IPS DF 19.7 (cell line): ENCODE results near the gene IQSEC1.

Experiments used
- DNase-seq: peaks from one replicate; pipeline ENCODE4 v3.0.0-alpha.2; 2013; ENCODE audit warnings: low read depth, low spot score

Gene IQSEC1

DNA sequence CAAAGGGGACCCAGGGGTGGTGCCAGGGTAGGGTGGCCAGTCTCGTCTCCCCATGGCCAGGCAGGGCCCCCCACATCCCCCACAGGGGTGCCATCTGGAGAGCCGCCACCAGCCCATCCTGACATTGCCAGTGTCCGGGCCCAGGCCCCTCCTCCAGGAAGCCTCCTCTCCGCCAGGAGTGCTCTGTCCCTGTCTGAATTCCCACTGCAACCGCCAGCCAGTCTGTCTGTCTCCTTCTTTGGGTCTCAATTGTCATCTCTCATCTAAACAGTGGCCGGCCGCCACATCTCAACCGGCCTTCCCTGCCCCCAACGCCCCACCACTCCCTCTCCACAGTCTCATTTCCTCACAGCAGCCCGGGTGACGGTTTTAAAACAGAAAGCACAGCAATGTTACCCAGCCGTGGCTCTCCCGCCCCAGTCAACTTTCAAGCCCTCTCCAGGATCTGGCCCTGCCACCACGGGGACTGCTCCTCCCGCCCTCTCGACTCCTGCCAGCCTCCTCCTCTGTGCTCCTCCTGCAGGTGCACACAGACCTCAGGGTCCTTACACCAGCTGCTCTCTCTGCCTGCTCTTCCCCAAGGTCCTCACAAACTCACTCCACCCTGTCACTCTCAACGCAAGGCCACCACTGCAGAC, 57.0 kb downstream of the IQSEC1 start:
- no peak for DNase-seq

DNA sequence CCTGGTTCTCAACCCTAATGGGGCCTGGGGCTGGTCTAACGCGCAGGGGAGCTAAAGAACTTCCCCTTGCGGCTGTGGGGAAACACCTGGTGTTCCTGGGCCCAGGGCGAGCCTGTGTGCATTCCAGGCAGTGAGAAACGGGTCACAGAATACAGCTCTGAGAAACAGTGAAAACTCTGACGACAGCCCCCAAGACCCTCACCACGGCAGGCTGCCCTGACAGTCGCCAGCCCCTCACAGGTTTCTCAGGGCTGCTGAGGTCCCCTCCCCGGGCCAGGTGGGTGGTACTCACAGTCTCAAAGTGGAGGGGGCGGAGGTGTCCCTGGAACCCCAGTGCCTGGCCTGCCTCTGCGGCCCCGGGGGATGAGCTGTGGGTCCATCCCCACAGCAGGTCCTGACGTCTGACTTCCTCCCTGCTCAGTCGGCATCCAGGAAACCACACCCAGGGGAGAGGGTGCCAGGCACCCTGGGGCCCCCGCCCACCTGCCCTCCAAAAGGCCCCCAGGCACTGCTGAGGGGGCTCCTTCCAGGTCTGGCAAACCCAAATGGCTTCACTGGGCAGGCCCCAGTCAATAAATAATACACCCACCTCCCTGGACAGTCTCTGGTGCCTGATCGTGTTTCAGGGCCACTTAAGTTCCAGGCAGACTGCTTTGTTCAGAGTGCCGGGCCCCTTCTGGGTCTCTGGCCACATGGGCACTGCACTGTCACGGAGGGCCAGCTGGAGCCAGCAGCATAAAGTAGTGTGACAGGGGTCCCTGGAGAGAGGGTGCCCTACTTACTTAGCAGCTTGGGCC, 57.7 kb downstream of the IQSEC1 start:
- DNase-seq: no peak

DNA sequence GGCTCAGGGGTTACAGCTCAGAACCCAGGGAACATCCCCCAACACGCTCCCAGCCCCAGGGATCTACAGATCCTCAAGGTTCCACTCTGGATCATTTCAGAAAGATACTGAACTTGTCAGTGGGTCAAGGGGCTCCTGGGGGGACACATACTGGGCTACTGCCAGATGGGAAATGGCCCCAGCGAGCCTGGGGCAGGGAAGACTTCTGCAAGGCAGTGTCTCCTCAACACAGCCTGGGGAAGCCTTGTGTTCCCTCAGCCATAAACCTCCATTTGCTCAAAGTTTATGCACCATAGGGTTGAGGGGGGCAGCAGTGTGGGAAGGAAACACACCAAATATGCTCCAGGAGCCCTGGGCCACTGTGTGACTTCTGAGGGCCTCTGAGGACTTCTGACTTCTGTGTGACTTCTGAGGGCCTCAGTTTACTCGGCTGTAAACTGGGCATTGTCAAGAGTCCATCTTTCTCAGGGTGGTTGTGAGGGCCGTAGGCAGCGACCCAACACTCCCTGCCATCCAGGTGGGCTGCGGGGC, 58.4 kb downstream of the IQSEC1 start:
- no peak for DNase-seq

DNA sequence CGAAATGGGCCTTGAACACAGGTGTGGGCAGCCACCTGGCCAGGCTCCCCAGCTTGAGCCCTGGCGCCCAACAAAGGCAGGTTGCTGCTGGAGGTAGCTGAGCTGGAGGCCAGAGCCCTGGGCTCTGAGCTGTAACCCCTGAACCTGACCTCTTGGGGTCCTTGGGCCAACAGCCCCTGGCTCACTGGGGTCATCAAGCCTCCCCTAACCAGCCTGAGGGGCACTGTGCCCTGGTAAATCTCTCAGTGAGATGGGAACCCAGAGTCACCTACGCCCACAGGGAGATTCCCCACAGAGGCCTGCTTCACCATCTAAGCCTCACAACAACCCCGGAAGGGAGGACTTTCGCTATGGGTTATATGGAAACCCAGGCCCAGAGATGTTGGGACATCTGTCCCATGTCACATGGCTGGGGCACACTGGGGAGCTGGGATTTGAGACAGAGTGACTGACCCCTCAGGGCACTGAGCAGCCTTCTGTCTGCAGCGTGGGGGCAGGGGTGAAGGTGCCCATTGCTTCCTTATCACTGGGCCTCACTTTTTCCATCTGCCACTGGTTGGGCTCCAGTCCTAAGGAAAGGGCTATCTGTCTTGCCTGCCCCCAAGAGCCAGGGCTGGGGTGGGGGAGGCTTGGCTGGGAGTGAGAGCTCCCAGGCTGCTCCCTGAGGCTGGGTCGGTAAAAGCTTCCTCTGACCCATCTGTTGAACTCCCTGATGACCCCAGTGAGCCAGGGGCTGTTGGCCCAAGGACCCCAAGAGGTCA, 59.1 kb downstream of the IQSEC1 start:
- DNase-seq: no peak

DNA sequence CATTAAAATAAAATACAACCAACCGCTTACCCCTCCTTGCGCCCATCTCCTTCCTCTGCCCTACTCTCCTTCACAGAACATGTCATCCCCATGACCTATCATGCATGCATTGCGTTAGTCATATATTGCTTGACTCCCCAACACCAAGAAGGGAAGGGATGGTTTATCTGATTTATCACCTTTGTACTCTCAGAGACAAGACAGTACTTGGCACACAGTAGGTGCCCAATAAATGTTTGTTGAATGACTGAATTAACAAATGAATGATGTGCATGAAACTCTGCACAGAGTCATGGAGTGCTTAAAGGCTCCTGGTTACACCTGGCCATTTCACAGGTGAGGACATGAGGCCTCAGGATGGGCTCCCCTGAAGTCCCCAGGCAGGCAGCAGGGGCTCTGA, 59.7 kb downstream of the IQSEC1 start:
- no peak for DNase-seq

DNA sequence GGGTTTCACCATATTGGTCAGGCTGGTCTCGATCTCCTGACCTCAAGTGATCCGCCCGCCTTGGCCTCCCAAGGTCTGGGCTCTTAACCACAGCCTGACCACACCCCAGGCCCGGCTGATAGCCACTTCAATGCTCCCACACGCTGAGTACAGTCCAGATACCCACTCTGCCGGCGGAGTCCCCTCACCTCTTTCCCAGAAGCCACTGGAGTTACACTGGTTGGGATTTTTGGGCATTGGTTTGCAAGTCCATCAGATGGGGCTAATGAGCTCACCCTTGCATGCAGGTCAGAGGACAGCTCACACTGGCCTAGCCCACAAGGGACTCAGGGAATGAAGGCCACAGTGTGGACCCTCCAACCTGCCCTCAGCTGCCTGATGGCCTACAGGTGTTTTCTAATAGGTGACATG, 60.1 kb downstream of the IQSEC1 start:
- no peak for DNase-seq

DNA sequence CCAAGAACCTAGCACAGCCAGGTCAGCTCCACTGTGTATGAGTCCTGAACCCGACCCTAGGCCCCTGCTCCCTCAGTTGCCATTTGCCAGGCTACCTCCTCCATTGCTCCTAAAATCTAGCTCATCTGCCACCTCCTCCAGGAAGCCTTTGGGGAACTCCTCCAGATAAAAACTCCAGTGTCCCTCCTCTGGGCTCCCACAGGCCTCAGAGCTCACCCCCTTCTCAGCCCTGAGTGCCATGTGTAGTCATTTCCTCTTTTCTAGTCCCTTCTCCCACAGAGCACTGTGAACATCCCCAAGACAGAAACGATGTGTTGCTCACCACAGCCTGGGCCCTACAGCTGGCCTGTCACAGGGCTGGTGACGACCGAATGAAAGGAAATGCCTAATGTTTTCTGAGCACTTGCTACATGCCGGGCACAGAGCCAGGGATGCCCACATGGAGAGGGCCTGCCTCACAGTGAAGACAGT, 61.0 kb downstream of the IQSEC1 start:
- no peak for DNase-seq

DNA sequence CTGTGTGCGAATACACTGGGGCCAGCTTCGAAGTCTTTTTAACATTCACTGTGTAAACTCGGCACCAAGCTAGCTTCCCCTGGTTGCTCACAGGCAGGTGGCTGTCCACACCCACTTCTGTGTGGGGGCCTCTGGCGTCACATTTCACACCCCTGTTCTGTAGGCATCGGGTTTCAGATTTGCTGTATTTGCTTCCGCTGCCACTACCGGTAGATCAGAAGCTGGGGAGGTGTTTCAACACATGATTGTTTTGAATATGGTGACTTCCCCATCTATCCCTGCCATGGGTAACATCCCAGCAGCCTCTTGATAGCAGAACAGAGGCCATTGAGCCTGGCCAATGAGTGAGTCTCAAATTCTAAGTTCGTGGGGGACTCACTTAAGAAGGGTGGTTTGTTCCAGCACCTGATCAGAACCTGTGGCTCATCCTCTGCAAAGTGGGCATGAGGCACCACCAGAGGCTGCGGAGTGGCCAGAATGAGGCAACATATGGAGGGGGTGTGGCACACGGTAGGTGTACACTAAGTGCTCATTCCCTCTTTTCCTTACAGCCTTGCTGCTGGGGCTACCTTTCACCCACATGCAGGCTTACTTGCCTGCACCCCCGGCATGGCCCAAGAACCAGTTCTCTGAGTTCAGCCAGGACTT, 61.5 kb downstream of the IQSEC1 start:
- DNase-seq: no peak

DNA sequence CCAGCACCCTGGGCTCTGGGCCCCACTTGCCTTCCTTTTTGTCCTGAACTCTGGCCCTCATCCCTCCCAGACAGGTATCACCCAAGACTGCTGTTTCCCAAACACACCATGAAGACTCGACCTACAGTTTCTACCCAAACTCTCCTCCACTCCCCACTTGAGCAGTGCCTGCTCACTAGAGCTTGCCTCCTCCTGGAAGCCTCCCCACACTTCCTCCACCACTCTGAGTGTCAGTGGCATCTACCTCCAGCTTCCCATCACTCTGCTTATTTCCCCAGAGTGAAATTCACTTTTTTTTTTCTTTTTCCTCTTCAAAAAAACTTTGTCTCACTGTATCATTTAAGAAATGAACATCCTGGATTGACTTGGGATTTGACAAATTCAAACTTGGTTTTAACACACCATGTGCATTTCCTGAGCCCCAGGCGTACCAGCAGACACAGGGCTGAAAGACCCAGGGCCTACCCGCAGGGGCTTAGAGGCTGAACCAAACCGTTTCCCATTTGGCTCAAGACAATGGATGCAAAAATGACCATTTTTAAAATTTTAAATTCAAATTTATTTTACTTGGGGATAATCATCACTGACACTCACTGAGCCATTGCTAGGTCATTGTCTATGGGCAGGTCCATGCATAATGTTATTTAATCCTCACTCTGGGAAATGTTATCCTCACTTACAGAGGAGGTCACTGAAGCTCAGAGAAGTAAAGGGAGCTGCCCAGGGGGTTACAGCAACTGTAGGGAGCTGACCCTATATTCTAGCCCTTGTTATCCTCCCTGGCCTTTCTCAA, 62.3 kb downstream of the IQSEC1 start:
- DNase-seq: no peak

DNA sequence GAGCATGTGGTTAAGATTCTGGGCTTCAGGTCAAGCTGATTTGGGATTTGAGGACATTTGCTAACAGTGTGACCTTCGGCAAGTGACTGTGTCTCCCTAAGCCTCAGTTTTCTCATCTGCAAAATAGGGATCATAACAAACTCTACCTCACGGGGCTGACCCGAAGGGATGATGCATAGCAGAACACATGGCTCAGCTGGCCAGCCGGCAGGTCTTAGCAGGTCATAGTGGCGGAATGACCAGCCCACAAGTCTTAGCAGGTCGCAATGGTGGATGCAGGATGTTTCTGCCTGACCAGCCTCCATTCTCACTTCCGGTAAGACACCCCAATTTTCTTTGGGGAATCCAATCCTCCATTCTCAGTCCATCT, 63.3 kb downstream of the IQSEC1 start:
- DNase-seq: no peak

DNA sequence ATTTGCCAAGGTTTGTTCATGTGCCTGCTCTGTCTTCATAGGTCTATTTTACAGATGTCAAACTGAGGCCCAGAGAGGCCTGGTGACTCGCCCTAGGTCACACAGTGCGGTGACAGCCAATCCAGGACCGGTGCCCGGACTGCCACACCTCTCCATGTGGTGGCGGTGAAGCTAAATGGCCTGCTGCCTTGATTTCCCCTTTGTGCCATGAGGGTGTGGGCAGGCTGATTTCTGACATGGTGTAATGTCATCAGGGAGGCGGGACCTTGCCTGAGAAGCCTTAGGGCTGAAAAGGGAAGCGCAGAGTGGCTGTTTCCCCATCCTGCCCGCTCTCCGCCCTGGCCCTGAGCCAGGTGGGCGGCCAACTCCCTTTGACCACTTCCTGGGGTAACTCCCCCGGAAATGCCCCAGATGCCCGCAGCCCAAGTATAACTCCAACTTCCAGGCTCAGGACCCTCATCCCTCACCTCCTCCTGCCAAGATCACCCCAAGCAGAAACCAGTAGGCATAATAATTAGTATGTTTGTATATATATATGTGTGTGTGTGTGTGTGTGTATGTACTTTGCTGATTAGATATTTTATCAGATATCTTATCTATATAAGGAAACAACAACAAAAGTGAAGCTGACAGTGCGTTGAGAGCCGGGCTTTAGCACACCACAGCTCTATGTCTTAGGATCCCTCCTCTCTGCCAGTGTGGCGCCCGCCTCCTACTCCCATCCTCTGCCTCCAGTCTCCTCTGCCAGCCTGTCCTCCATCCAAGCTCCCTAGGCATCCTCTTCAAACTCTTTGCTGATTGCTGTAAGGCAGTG, 63.9 kb downstream of the IQSEC1 start:
- no peak for DNase-seq

DNA sequence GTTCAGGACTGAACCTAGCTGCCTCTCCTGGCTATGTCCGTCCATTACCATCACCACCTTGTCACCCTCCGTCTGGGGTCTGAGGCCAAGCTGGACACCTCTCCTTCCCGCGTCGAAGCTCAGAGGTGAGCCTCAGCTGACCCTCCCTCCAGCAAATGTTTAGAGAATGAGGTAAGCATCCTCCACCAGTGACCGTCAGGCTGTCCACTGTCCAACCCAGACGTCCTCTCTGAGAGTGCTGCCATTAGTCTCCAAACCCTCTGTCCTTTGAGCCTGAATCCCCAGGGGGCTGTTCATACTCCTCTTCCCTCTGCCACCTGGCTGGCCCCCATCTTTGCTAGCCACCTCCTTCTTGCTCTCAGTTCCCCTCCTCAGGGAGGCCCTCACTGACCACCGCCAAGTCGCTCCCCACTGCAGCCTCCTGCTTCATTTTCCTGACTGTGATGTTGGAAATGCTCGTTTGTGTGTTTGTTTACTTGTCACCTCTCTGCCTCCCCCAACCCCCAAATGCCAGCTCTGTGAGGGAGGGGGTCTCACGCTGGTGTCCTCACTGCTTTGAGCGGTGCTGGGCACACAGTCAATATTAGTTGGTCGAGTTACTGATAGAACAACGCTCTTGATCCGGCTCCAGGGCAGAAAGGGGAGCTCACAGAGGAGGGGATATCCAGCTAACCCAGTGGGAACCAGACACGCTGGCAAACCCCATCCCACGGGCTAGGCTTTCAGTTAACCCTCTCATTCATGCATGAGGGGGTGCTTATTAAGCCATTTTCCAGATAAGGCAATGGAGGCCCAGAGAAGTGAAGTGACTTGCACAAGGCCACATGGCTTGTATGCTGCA, 64.9 kb downstream of the IQSEC1 start:
- no peak for DNase-seq

DNA sequence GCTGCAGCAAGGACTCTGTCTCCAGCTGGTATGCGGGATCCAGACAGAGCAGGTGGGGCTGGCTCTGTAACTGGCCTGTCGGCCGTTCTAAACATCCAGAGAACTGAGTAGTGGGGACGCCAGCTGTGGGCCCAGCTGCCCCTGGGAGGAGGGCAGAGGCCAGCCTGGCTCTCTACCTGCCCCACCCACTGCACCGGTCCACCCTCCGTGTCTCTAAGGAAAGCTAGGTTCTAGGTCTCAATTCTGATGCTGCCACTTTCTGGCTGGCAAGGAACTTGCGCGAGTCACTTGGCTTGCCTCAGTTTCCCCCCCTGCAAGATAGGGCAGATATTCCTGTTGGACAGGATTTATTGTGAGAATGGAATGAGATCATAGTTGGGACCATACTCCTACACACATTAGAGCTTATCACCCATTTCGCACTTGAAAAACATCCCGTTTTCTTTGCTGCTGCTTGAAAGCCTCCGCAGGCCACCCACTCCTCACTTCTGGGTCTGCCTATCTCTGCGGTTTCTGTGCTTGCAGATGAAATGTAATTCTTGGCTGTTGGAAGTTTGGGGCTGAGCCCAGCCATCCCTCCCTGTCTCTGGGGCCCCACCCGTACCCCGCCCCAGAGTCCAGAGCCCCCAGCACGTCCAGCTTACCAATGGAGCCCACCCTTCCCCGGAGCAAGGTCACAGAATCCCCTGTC, 65.8 kb downstream of the IQSEC1 start:
- DNase-seq: no peak

DNA sequence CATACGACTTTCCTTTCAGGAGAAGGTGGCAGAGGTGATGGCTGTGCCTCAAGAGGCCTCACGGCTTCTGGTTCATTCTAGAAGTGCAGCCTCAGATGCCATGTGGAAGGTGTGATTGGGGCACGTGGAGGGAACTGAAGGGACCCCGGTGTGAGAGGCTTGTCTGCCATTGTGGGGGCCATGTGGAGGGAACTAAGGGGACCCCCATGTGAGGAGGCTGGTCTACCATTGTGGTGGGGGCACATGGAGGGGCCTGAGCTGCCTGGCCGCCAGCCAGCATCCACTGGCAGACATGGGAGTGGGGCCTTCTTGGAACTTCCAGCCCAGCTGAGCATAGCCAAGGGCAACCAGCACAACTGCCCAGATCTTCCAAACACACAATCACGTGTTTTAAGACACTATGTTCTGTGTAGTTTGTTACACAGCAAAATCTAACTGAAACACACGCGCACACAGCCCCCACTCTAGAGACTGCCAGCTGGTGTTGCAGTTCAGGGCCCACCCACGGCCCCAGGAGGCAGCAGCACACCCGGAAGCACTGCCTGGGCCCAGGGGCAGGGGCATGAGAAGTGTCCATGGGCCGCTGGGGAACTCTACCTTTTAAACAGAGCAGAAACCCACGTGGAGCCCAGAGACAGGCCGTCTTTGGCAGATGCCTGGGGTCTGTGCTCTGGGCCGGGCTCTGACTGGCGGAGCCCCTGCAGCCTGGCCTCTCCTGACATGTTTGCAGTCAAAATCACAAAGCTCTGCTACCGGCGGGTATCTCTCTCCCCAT, 66.8 kb downstream of the IQSEC1 start:
- DNase-seq: no peak

DNA sequence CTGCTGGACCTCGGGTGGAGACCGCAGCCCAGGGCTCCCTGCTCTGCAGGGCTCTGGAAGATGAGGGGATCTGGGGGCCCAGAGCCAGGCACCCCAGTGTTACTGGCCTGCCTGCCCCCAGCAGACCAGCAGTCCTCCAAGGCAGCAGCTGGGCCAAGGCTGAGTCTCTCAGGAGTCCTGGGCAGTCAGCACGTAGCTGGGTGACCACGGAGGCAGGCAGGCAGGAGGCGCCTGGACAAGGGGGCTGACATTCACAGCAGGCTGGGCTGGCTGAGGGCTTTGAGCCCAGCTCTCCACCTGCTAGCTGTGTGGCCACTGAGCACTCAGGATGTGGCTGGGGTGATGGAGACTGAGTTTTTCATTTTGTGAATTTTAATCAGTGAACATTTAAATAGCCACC, 67.9 kb downstream of the IQSEC1 start:
- no peak for DNase-seq

DNA sequence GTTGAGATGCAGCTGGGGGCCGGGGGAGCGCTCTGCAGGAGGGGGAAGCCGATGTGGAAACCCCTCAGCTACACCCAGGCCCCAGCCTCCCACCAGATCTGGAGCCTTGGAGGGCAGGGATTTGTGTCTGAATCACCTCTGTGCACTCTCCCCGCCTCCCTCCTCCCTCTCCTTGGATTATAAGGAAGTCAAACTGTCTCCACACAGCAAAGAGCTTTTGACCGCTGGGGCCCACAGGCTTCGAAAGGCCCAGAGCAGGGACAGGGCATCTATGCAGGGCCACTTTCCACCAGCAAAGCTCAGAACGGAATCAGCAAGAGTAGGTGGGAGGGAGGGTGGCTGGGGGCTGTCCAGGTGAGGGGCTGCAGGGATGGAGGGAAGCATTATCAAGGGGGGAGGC, 68.9 kb downstream of the IQSEC1 start:
- no peak for DNase-seq

DNA sequence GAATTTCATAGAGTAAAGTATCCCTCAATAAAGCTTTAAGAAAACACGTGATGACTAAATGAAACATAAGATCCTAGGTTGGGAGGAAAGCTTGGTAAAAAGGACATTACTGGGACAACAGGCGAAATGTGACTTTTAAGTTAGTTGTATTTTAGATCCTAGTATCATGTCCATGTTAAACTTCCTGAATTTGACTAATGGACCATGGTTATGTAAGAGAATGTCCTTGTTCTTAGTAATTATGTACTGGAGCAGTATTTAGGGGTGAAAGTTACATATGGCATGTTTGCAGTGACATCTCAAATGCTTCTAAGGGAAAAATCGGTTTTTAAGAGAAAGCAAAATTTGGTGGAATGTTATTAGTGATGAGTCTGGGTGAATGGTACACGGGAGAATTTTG, 69.6 kb downstream of the IQSEC1 start:
- no peak for DNase-seq
